Tibial artery (tissue), 4 donors: ENCODE results near the gene EML6.

ENCODE experiments used
- DNase-seq, 2 donors: peaks; one replicate each; pipeline ENCODE4 v3.0.0-alpha.2; 2019
- H3K27ac ChIP-seq, 2 donors: fragments of 200-600 bp; sonication (generic) in 1 of 2; 1 replicate in 1 of 2; 2 replicates in 1 of 2; pipeline ENCODE4 v1.5.1; 2018 to 2019; ENCODE audit warnings: mild to moderate bottlenecking in 1 of 2
- H3K27me3 ChIP-seq, 2 donors: fragments of 200-600 bp; sonication (generic) in 1 of 2; one replicate each; pipeline versions ENCODE4 v1.5.1 to v1.6.0; 2016 to 2019
- H3K36me3 ChIP-seq, 3 donors: fragments of 200-600 bp; sonication (generic) in 2 of 3; one replicate each; pipeline ENCODE4 v1.5.1; 2016 to 2019; ENCODE audit warnings: mild to moderate bottlenecking in 2 of 3
- H3K4me1 ChIP-seq, 4 donors: fragments of 200-600 bp; sonication (generic) in 2 of 4; 1 replicate in 3 of 4; 2 replicates in 1 of 4; pipeline ENCODE4 v1.5.1; 2016 to 2019
- H3K4me3 ChIP-seq, 2 donors: fragments of 200-600 bp; sonication (generic) in 1 of 2; 1 replicate in 1 of 2; 2 replicates in 1 of 2; pipeline ENCODE4 v1.5.1; 2018 to 2019; ENCODE audit warnings: mild to moderate bottlenecking in 2 of 2
- H3K9me3 ChIP-seq, 3 donors: fragments of 200-600 bp; sonication (generic) in 1 of 3; one replicate each; pipeline ENCODE4 v1.5.1; 2016 to 2019
- intact Hi-C: fragments of 100-400 bp; cut with DNase I; formaldehyde crosslinking; loops from one replicate; pipeline ENCODE4 v1.15.0; 2023; ENCODE audit warnings: low total_unique reads
- TF ChIP-seq, protein P1 (sequence below), 2 experiments: fragments of 200-600 bp in 1 of 2; fragments of 450-650 bp in 1 of 2; IDR thresholded peaks; one replicate each; pipeline ENCODE4 v1.5.1; 2017 to 2019; ENCODE audit warnings: antibody characterized with exemption in 2 of 2, mild to moderate bottlenecking in 1 of 2, moderate library complexity in 1 of 2

Gene EML6

DNA sequence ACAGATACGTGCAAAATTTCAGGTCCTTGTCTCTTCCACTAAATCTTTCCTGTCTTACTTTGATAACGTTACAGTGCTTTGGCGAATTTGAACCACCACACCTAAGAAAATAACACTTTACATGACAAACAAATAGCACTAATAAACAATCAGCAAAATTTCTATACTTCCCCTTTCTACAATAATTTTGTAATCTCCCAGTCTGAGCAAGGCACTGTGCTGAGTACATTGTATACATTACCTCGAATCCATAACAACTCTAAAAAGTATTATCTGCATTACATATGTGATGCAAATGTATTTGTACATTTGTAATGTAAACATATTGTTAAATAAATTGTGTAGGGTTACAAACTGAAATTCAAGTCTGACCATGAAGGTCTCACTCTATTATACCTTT is 276.9 kb downstream of the EML6 start:
- Histone ChIP-seq H3K36me3 (no peaks in the 10 kb centered on the region), H3K4me1 (peaks cover 0 to 91% (median 36%) of the 10 kb centered on the region in 4 donors), H3K27me3 (no peaks in the 10 kb centered on the region), H3K9me3 (no peaks in the 10 kb centered on the region), H3K27ac (no peak overlapping the region), H3K4me3 (no peak overlapping the region)
- intact Hi-C loops, result no loop called here
- no peak for DNase-seq
- TF ChIP-seq, protein P1, sequence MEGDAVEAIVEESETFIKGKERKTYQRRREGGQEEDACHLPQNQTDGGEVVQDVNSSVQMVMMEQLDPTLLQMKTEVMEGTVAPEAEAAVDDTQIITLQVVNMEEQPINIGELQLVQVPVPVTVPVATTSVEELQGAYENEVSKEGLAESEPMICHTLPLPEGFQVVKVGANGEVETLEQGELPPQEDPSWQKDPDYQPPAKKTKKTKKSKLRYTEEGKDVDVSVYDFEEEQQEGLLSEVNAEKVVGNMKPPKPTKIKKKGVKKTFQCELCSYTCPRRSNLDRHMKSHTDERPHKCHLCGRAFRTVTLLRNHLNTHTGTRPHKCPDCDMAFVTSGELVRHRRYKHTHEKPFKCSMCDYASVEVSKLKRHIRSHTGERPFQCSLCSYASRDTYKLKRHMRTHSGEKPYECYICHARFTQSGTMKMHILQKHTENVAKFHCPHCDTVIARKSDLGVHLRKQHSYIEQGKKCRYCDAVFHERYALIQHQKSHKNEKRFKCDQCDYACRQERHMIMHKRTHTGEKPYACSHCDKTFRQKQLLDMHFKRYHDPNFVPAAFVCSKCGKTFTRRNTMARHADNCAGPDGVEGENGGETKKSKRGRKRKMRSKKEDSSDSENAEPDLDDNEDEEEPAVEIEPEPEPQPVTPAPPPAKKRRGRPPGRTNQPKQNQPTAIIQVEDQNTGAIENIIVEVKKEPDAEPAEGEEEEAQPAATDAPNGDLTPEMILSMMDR (IDR thresholded peaks at IDR 0.05), result no peak

DNA sequence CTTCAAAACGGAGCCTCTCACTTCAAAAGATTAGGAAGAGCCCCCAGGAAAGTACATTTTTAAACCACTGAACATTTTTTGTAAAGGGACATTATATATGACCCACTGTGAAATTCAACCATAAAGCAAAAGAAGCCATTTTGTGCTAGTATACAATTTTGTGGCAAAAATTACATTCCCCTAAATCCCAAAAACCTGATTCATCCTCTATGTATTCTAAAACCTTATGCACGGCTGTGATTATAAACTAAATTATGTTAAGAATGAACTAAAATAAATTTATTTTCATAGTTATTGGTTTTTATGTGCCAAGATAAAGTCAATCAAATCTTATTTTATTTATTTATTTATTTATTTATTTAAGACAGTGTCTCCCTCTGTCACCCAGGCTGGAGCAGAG is 278.3 kb downstream of the EML6 start:
- H3K27ac ChIP-seq, result no peak overlapping the region
- intact Hi-C loops, result no loop called here
- H3K4me3 ChIP-seq, result no peak overlapping the region
- peaks cover 0 to 92% (median 38%) of the 10 kb centered on the region in 4 donors for H3K4me1 ChIP-seq
- TF ChIP-seq, protein P1 (IDR thresholded peaks at IDR 0.05), result no peak
- no peaks in the 10 kb centered on the region for H3K9me3 ChIP-seq
- H3K27me3 ChIP-seq, result no peaks in the 10 kb centered on the region
- no peaks in the 10 kb centered on the region for H3K36me3 ChIP-seq
- DNase-seq, result no peak

DNA sequence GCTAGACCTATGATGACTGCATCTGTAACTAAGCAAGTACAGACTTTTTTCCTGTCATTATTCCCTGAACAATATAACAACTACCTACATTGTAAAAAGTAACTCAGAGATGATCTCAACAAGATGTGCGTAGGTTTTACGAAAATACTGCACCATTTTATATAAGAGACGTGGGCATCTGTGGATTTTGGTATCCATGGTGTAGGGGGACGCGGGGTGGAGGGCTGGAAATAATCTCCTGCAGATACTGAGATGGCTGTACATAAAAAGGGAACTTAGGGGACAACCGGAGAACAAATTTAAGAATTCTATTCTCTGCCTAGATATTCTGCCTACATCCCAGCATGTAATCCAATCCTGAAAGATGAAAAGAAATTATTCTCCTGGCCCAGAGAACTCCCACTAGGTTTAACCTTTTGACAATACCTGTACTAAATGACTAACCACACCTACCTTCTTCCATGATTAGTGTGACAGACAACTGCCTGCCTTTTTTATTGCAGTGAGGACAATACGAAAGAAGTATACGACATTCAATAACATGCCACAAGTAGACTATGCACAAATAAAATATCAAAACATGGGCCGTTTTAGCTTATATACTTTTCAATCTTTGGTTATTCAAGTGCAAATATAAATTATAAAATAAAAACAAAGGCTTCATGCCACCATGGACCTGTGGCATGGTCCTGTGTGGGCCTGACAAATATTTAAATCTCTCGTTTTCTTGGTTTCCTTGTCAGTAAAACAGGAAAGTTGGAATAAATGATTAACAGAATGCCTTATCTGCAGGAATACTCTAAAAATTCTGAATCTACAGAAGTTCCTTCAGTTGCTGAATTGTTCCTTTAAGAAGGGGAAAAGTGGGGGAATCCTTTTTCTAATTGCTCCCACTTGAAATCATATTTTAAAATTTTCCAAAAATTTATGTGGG is 280.5 kb downstream of the EML6 start:
- Histone ChIP-seq H3K4me1 (peaks cover 0 to 92% (median 44%) of the 10 kb centered on the region in 4 donors), H3K9me3 (no peaks in the 10 kb centered on the region), H3K36me3 (no peaks in the 10 kb centered on the region), H3K27ac (no peak overlapping the region), H3K27me3 (no peaks in the 10 kb centered on the region), H3K4me3 (no peak overlapping the region)
- TF ChIP-seq, protein P1 (IDR thresholded peaks at IDR 0.05), result no peak
- DNase-seq, result no peak
- intact Hi-C loops, result no loop called here

DNA sequence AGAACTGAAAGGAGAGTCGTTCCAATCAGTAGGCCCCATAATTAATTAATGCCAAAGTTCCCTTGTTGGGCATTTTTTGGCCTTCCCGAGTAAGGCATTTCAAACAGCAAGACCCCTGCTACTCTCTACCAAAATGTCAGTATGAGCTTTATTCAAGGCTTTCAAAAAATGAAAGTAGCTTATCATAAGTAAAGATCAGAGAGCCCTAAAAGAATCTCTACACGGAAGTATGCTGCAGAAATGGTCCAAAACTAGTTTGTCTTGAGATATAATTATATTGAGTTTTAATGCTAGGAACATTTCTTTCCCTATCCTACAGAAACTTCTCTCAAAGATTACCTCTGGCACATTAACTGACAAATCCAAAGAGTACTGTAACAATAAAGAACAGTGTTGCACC is 282.8 kb downstream of the EML6 start:
- Histone ChIP-seq H3K36me3 (no peaks in the 10 kb centered on the region), H3K4me3 (no peak overlapping the region), H3K9me3 (no peaks in the 10 kb centered on the region), H3K27ac (no peak overlapping the region), H3K4me1 (peaks cover 0 to 94% (median 48%) of the 10 kb centered on the region in 4 donors), H3K27me3 (no peaks in the 10 kb centered on the region)
- TF ChIP-seq, protein P1 (IDR thresholded peaks at IDR 0.05), result no peak
- DNase-seq, result no peak
- intact Hi-C loops, result no loop called here

GRCh38 chr2:55009277-55010060 is 286.0 kb downstream of the EML6 start:
- TF ChIP-seq, protein P1 (IDR thresholded peaks at IDR 0.05), result no peak
- no peak for DNase-seq
- H3K4me3 ChIP-seq, result peak overlapping the region; percentile 23 to 27
- no peaks in the 10 kb centered on the region for H3K36me3 ChIP-seq
- no peaks in the 10 kb centered on the region for H3K9me3 ChIP-seq
- intact Hi-C loops, result no loop called here
- peaks cover 0 to 99% (median 55%) of the 10 kb centered on the region in 4 donors for H3K4me1 ChIP-seq
- no peaks in the 10 kb centered on the region for H3K27me3 ChIP-seq
- peak overlapping the region in 1 of 2 donors; percentile 38 for H3K27ac ChIP-seq
